ENCODE results near the gene PITX3. TPM values are rescaled to one million over a fixed set of nuclear protein-coding genes. Genes with fewer than 3 reads are reported as not detected.

Gene PITX3
- total and polyA plus RNA-seq, 4 donors = not detected

GRCh38 chr10:102261196-102261595 lies 19.9 kb upstream of the PITX3 start:
- Histone ChIP-seq H3K4me3 (ENCODE audit: low read depth in 1 of 3, low read length in 3 of 3) (no peak overlapping the region), H3K27me3 (ENCODE audit: control insufficient read depth in 4 of 4, insufficient read depth in 4 of 4, low read length in 3 of 4) (no peaks in the 10 kb centered on the region), H3K36me3 (ENCODE audit: control insufficient read depth in 4 of 4, insufficient read depth in 3 of 4, low read depth in 1 of 4, low read length in 3 of 4) (peaks cover 3 to 25% (median 16%) of the 10 kb centered on the region in 4 donors), H3K4me1 (ENCODE audit: control insufficient read depth in 4 of 4, insufficient read depth in 4 of 4, low read length in 3 of 4) (peaks cover 0 to 5% (median 0%) of the 10 kb centered on the region in 4 donors), H3K27ac (ENCODE audit: low read depth in 1 of 2, low read length in 2 of 2) (no peak overlapping the region), H3K9me3 (ENCODE audit: control insufficient read depth in 4 of 4, low read length in 3 of 4) (no peaks in the 10 kb centered on the region), H3K9ac (ENCODE audit: low read depth in 1 of 2, low read length in 2 of 2) (no peak overlapping the region)
- DNase-seq (ENCODE audit: low spot score) = no peak
- TF ChIP-seq REST (IDR thresholded peaks at IDR 0.05) (no peak), HNF4A (conservative IDR thresholded peaks at IDR 0.05) (no peak), YY1 (IDR thresholded peaks at IDR 0.05) (no peak), CTCF (IDR thresholded peaks at IDR 0.05; ENCODE audit: low read depth, low read length, missing input control) (no peak), RAD21 (IDR thresholded peaks at IDR 0.05) (no peak), EGR1 (IDR thresholded peaks at IDR 0.05; ENCODE audit: low read depth in 2 of 2) (no peak), ZBTB33 (IDR thresholded peaks at IDR 0.05) (no peak), GABPA (IDR thresholded peaks at IDR 0.05 in 1 of 2, conservative IDR thresholded peaks at IDR 0.05 in 1 of 2) (no peak), MAX (IDR thresholded peaks at IDR 0.05) (no peak), RXRA (IDR thresholded peaks at IDR 0.05) (no peak), TAF1 (conservative IDR thresholded peaks at IDR 0.05) (no peak), JUND (IDR thresholded peaks at IDR 0.05) (no peak), SP1 (IDR thresholded peaks at IDR 0.05) (no peak), ATF3 (IDR thresholded peaks at IDR 0.05) (no peak), FOXA1 (IDR thresholded peaks at IDR 0.05) (no peak), NR2F2 (IDR thresholded peaks at IDR 0.05) (no peak), HNF4G (IDR thresholded peaks at IDR 0.05) (no peak), FOXA2 (IDR thresholded peaks at IDR 0.05) (no peak)

Data from liver (tissue), 9 donors.